Stimulated activated CD8-positive, alpha-beta memory T cell treated with anti-CD3 and anti-CD28 coated beads, Interleukin-4, amount 100 ng/mL, for 24 hours (primary cell): Measurements from ENCODE around the gene MRGPRF.

Experiments used
- DNase-seq: peaks from one replicate; pipeline ENCODE4 v3.0.0-alpha.2; 2020; ENCODE audit warnings: low read depth

Gene MRGPRF

DNA sequence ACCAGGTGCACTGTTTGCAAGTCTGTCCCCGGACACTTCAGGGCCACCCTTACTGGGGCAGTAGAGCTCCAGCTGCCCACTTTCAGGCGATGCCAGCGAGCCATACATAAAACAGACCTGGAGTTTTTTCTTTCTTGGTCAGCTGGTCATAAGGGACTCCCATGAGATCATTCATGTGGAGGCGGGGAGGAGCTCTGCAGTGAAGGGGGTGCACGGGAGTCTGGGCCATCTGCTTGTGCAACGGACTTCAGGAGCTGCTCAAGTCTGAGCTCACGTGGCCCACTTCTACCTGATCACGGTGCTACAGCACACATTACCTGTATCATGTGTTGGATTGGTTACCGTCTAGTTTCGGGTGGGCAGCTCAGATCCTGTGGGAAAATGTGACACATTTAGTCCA lies 9.2 kb upstream of the MRGPRF start:
- no peak for DNase-seq

DNA sequence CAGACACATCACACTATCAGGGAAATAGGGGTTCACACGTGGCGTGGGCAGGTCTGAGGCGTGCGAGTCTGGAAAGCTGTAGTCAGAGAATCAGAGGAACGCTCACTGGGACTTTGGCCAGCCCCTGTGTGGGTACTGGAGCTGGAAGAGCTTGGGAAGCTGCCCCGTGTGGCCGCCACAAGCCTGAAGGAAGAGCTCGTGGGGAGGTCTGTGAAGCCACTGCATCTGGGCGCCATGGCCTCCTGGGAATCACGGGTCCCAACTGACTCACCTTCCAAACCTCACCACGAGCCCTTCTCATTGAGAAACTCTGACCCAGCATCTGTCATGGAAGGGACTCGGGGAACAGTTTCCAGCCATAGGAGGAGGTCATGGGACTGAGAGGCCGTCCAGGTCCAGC lies 5.9 kb upstream of the MRGPRF start:
- DNase-seq, result no peak

DNA sequence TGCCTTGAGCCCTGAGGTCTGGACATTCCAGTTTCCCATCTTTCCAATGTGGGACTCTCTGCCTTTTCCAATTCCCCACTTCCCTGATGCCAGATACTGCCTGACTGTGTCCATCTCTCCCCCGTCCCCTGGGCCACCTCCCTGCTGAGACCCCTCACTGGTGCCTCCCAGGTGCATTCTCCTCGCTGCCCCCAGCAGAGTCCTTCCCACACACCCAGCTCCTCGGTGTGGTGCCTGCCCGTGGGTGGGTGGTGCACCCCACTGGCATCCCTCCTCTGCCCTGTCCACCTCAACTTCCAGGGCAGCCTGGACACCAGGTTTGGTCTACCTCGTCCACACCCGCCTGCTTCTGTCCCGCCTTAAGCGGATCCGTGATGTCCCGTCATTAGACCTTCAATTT lies 4.9 kb upstream of the MRGPRF start:
- DNase-seq, result no peak

DNA sequence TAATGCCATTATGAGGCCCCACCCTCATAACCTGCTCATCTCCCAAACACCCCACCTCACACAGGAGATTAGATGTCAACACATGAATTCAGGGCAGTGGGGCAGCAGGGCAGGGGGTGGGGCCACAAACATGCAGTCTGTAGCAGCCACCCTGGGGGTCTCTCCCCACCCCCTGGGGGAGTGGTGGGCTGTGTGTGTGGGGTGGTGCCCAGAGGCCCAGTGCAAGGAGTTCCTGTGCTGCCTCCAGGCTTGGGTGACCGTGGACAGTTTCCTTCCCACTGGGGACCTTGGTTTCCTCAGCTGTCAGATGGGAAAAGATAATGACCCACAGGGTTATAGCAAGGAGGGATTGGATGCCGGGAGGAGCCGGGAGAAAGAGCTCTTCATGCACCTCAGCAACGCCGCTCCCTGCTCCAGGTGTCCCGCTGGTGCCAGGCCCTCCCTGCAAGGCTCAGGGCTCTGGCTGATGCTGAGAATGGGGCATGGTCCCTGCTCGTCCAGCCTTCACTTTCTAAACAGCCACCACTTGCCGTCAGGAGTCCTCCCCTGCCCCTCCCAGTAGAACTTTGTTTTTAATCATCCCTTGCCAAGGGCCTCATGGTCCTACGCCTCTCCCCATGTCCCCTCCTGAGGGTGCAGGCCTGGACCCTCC lies 2.0 kb upstream of the MRGPRF start:
- no peak for DNase-seq

DNA sequence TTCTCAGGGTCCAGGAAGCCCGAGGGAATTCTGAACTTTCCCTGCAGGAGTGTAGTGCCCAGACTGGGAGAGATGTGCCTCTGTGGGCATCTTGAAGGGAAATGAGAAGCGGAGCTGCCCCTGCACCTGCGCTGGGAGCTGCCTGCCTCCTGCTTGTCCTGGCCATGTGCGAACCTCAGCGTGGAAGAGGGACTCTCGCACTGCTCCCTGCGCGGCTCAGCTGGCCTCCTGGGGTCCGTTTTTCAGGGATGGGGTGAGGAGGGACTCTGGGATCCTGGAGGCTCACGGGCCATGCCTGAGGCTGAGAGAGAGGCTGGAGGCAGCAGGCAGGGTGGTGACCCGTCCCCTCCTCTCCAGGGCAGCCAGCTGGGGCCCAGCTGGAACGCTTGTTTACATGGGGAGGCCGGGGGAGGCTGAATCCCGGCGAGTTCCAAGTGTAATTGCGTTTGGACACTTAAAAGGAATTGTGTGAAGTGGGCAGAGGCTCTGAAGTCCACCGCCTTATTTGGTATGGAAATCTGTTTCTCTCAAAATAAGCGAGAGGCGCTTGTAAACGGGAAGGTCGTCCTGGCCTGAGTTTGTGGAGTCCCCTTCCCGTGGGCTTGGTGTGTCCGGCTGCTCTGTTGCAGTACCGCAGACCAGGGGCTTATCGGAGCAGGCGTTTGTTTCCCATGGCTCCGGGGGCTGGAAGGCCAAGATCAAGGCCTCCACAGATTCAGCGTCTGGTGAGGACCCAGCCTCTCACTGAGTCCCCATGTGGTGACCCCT lies 1.2 kb upstream of the MRGPRF start:
- DNase-seq, result no peak

DNA sequence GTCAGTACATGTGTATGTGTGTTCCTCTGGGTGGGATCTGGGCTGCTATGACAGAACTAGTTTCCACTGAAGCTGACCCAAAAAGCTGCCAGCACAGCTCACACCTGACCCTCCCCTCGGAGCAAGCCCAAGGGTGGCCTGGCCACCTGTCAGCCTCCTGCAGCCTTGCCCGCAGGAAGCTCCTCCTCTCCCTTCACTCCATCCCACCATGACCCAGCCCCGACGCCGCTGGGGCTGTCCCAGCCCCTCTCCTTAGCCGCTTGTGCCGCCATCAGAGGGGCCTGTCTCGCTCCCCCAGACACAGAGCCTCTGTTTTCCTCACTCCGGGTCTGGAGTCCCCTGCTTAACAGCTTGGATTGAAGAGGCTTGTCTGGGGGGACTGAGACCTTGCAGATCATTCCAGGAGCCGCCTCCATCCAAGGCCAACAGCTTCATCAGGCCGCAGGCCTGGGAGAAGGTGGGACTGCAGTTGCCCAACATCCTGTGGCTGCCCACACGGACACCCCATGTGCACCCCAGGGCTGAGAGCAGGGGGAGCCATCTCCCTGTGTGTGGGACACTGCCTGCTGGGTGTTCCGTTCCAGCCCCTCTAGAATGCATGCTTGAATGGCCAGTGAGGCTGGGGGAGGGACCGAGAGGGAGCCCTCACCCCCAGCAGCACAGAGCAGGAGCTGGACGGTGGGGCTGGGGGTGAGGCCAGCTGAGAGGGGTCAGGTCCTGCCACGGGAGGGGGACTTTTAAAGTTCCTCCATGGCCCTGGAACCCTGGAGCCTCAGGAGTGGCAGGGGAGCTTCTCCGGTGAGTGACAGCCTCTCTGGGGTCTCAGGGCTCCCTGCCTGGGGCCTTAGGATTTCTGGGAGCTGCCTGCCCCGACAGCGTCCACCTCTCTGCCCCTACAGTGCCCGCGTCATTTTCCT lies 696 bp downstream of the MRGPRF start:
- DNase-seq, result no peak

DNA sequence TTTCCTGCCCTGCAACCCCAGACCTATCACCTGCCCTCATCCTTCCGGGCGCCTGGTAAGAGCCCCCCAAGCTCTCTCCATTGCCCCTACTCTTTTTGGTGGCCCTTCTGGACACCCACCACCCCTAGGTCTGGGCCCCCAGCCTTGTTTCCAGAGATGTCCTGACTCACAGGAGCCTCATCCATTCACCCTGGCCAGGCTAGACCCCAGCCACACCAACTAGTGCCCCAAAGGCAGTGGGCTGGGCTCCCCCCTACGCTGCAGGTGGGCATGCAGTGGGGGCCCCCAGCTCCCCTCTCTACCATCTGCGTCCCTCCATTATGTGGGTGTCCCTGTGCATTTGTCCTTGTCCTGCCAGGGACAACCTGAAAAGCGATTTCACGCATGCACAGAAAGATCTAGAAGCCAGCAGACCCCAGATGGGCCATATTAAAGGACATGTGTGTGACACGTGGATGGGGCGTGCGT lies 1.4 kb downstream of the MRGPRF start:
- no peak for DNase-seq

DNA sequence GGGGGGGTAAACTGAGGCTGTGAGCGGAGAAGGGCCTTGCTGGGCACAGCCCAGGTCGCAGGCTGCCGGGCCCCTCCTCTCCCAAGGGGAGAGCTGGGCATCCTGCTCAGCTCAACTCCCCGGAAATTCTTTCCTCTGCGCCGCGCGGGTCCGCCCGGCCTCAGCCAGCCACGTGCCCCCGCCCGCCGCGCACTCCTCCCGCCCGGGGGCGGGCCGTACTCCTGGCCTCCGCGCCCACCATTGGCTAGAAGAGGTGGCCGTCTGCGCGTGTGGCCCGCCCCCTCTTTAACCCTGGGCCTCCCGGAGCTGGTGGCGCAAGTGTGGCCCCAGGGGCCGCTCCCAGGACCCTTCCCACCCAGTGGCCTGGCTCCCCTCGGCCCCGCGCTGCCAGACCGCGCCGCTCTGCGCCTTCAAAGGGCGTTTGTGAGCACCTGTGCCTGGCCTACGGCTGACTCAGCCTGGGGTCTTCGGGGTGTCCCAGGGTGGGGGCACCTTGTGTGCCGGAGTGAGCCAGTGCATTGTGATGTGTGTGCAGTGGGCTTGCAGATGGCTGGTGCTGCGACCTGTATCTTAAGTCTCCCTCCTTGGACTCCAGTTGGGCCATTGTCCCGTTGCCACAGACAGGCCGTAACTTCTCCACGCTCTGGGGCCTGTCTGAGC lies 2.0 kb downstream of the MRGPRF start:
- peak; percentile 22 for DNase-seq

DNA sequence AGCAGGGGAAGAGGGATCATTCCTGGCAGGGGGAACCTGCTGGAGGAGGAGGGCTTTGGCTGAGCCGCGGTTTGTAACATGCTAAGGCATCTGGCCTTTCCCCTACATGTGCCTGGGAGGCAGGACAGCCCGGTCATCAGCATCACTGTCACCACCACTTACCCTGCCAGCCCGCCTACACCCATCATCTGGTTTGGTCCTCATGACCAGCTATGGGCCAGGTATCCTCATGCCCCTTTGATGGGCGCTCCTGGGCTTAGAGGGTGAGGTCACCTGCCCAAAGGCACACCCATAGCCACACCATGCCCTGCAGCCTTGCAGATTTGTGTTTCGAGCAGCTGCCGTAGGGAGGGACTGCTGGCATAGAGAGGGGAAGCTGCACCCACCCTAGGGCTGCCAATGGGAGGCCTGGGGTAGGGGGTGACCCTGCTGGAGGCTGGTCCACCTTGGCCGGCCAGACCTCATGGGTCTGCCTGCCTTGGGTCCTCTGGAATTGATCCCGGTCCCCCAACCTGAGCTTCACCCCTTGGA lies 2.6 kb downstream of the MRGPRF start:
- DNase-seq, result no peak

DNA sequence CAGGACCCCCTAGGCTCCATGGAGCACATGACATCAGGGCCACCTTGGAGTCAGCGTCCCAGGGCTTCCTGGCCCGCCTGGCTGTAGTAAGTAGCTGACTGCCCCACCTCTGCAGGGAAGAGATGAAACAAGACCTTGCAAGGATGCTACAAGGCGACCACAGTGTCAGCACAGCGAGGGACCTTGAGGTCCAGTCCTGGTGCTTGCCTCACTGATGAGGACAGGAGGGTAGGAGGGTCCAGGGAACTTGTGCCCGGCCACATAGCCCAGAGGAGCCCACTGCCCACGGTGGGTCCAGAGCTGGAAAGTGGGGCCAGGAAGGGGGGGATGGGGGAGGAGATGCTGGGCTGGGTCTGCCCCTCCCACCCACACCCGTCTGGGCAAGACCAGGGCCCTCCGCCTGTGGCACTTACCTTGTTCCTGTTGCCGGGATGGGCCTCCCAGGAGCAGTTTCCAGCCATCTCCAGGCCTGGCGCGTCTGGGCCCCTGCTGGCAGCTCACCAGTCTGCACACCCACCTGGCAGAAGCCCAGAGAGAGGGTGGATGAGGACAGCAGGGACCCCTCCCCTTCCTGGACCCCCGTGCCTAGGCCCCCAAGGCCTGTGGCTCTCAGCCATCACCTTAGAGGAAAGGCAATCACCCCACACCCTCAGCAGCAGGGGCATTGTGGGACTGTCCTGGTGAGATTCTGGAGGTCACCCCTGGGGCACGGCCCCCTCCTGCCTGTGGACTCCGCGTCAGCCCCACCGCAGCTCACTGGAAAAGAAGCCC lies 3.4 kb downstream of the MRGPRF start:
- DNase-seq, result no peak

DNA sequence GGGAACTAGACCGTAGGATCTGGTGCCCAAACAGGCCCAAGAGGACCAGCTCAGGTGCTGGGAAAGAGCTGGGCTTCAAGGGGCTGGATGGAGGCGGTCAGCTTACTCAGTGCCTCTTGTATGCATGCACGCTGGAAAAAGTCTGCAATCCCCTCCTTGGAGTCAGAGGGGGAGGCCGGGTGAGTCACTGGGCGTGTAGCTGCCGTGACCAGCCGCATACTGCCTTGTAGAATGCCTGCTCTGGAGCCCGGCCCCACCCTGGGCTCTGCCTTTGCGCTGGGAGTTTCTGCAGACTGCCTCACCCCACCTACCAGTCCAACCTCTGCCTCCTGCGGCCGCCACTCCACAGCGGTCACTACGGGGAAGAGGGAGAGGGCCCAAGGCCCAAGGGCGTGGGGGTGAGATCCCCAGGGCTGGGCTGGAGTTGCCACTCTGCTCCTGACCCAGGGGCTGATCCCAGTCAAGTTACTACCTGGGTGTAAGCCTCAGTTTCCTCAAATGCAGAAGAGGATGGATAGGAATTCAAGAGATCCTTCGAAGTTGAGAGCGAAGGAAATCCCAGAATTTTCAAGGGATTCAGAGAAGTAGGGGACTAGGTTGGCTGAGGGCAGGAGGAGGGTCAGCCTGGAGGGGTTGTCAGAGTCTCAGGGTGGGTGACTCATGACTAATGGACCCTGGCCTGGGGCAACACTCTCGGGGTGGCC lies 4.2 kb downstream of the MRGPRF start:
- no peak for DNase-seq

DNA sequence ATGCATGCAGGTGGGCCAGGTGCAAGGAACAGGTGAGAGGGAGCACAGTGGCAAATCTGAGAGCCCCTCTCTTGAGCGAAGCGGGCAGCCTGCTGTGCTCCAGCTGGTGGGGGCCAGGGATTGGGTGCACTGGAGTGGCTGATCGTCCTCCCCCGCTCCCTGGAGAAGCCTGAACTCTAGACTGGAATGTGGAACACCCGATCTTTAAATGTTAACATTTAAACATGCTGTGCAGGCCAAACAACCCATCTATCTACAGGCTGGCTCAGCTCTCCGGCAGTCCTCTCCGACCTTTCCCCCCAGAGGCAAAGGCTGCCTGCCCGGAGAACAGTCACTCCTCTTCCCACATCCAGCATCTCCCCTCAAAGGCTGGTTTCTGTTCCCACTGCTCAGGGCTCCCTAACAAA lies 5.1 kb downstream of the MRGPRF start:
- no peak for DNase-seq

DNA sequence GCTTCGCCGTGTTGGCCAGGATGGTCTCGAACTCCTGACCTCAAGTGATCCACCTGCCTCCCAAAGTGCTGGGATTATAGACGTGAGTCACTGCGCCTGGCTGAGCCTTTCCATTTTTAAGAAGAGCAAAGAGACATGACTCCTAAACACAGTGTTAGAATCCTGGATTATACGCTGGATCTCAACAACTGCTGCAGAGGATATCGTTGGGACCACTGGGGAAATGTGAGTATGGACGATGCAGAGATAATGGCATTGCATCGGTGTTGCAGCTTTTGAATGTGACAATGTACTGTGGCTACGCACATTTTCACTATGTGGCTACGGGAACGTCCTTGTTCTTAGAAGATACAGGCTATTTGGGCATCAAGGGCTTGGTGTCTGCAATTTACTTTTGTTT lies 6.2 kb downstream of the MRGPRF start:
- DNase-seq, result no peak

DNA sequence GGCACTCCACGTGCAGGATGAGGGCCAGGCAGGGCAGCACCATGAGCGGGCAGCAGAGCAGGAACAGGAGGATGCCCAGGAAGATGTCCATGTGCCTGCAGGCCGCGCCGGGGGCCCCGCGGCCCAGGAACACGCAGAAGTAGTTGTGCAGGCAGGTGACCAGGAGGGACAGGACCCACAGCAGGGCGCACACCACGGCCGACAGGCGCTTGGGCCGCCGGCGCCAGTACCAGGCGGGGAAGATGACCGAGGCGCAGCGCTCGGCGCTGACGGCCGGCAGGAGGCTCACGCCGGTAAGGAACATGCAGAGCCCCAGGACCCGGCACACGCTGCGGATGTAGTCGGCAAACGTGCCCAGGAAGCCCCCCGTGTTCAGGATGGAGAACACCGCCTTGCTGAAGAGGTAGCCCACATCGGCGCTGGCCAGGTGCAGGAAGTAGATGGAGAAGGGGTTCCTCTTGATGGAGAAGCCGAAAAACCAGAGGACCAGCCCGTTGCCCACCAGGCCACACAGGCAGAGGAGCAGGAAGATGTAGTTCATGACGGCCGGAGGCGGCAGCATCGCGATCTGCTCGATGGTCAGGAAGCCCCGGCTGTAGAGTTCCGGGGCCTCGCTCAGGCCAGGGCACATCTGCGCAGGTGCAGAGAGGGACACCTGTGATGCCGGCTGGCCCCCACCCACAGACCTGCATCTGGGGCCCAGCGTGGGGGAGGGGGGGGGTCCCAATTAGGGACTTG lies 7.2 kb downstream of the MRGPRF start:
- DNase-seq, result no peak

DNA sequence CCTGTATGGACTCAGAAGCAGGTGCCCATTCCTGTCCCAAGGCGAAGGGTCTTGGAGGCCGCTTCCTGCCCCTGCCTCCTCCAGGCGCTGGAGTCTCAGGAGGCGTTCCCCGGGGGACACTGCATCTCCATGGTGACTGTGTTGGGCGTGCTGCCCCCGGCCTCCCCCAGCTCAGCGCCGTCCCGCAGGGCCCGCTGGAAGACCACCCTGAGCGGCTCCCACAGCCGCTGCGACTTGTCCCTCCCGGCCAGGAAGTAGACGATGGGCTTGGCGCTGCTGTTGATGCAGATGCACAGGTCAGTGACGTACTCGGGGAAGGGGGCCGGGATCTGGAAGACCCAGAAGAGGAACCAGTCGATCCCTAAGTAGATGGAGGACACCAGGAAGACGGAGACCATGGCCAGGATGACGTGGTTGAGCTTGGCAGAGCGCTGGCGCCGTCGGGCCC lies 7.8 kb downstream of the MRGPRF start:
- DNase-seq, result no peak

DNA sequence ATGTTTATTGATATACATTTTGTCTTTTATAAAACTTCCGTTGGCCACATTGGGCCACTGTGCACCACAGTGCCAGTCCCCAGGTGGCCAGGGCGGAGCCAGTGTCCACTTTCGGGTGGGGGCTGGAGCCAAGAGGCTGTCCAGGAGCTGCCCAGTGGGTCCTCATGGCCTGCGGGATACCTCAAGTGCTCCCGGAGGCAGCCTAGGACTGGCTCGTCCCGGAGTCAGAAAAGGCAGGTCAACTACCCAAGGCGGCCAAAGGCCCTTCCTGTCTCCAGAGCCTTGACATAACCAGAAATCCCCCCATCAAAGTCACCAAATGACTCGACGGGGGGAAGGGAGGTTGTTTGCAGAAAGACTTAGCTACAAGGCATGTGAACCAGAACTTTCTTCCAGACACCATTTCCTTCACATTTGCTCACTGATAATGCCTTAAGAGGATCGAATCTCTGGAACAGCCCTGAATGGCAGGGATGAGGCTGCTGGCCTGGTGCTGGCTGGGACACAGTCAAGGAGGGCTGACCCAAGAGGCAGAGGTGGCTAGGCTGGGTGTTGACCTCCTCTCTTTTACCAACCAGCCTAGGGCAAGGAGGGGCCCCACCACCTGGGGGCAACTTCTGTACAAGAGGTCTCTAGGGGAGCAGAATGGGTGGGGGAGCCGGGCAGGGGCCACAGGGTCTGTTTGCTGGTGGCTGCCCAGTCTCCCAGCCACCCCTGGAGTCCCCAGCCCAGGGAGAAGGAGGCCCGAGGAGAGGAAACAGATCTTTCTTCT lies 8.4 kb downstream of the MRGPRF start:
- DNase-seq, result no peak

DNA sequence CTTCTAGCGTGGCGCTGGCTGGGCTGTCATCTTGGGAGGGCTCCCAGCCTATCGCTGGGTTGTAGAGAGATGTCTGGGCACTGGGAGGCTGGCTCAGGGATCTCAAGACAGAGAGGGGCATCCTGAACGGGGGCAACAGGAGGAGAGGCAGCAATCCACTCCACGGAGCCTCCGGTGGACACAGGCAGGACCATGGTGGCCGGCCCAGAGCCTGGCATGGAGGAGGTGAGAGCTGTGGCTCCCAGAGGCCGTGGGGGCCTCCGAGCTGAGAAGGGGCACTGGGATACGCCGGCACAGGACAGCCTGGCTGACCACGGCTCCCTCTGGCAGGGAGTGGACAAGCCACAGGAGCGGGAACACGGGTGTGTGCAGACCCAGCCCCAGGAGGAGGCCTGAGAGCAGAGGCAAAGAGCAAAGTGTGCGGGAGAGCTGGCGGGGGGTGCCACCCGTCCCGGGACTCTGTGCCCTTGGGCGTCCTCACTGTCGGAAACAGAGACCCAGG lies 9.1 kb downstream of the MRGPRF start:
- no peak for DNase-seq

DNA sequence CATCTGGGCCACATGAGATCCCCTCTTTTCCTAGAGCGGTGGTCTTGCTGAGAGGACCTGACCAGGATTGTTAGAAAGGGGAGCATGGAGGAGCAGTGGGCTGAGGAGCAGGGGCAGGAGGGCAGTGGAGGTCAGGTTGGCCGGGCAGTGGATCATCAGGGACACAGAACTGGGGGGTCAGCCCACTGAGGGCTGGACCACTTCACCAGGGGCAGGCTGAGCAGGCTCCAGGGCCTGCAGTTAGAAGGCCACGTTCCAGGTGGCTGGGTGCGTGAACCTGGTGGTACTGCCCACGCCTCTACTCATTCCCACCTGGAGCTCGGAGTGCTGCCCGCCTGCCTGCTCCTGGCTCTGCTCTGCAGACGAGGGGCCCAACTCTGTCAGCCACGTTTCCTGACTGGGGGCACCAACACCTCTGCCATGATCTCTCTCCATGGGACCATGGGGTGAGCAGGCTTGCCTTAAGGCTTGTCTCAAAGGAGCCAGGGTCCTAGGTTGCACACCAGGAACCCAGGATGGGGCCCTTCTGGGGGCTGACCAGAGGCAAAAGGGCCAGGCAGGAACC lies 9.7 kb downstream of the MRGPRF start:
- no peak for DNase-seq
